H1 (cell line): ENCODE measurements around the gene APOBEC2. TPM values are rescaled to one million over a fixed set of nuclear protein-coding genes. Genes with fewer than 3 reads are reported as not detected.

Experiments
- CTCF ChIA-PET: fragments of 300-600 bp; sonication (Branson Sonifier 250); formaldehyde crosslinking; loops from one replicate; lab custom pipeline; 2021; ENCODE audit not compliant: partially characterized antibody; lab: Charles Lee
- POLR2A ChIA-PET: fragments of 300-600 bp; sonication (Branson Sonifier 250); formaldehyde crosslinking; loops from one replicate; lab custom pipeline; 2021; ENCODE audit warnings: inconsistent platforms; ENCODE audit not compliant: partially characterized antibody; lab: Charles Lee
- DNase-seq, 2 experiments: peaks; one replicate each; pipeline versions ENCODE4 v3.0.0 to v3.0.0-alpha.2; 2010 to 2022; ENCODE audit warnings: low spot score in 2 of 2, low read depth in 1 of 2, mixed read lengths in 1 of 2
- FAIRE-seq: peaks from 2 replicates; lab custom pipeline; 2011; peaks lifted over from hg19 to GRCh38; lab: Jason Lieb, UNC
- H2AFZ ChIP-seq: 2 replicates; pipeline ENCODE4 v1.8.1; 2012; ENCODE audit warnings: low read length, inconsistent platforms
- H2AK5ac ChIP-seq: 2 replicates; pipeline ENCODE4 v1.6.1; 2013; ENCODE audit warnings: low read depth, low read length
- H2BK120ac ChIP-seq: replicated peaks from 2 replicates; pipeline ENCODE3; 2013; ENCODE audit warnings: low read depth, low read length, inconsistent platforms
- H2BK12ac ChIP-seq: 2 replicates; pipeline ENCODE4 v1.6.1; 2013; ENCODE audit warnings: low read depth, low read length
- H2BK15ac ChIP-seq: 2 replicates; pipeline ENCODE4 v1.6.1; 2013; ENCODE audit warnings: low read length
- H2BK20ac ChIP-seq: 2 replicates; pipeline ENCODE4 v1.6.1; 2013; ENCODE audit warnings: low read length
- H2BK5ac ChIP-seq: 2 replicates; pipeline ENCODE4 v1.6.1; 2013; ENCODE audit warnings: low read depth, low read length
- H3K14ac ChIP-seq: 2 replicates; pipeline ENCODE4 v1.6.1; 2013; ENCODE audit warnings: inconsistent platforms; ENCODE audit not compliant: insufficient read length
- H3K18ac ChIP-seq: 2 replicates; pipeline ENCODE4 v1.6.1; 2013; ENCODE audit warnings: low read length; ENCODE audit errors: extremely low read depth
- H3K23ac ChIP-seq: 2 replicates; pipeline ENCODE4 v1.6.1; 2013; ENCODE audit warnings: inconsistent platforms; ENCODE audit not compliant: insufficient read length
- H3K23me2 ChIP-seq: 2 replicates; pipeline ENCODE4 v1.6.1; 2013; ENCODE audit warnings: low read depth, low read length
- H3K27ac ChIP-seq: 2 replicates; pipeline ENCODE4 v1.6.1; 2011; ENCODE audit warnings: low read depth, low read length, inconsistent platforms
- H3K27me3 ChIP-seq, 4 experiments: replicated peaks in 1 of 4; 1 replicate in 1 of 4; 2 replicates in 3 of 4; pipeline versions ENCODE4 v1.6.1 to v1.8.1; 2011 to 2013; ENCODE audit warnings: low read length in 3 of 4, mild to moderate bottlenecking in 3 of 4, inconsistent platforms in 2 of 4, mixed read lengths in 2 of 4, moderate library complexity in 1 of 4; ENCODE audit not compliant: control insufficient read depth in 3 of 4, insufficient read depth in 3 of 4; ENCODE audit errors: extremely low read depth in 1 of 4
- H3K36me3 ChIP-seq, 4 experiments: 2 replicates each; pipeline versions ENCODE4 v1.6.1 to v1.8.1; 2011 to 2013; ENCODE audit warnings: mild to moderate bottlenecking in 4 of 4, low read length in 3 of 4, moderate library complexity in 2 of 4, control low read depth in 1 of 4, inconsistent platforms in 1 of 4; ENCODE audit not compliant: insufficient read depth in 4 of 4, control insufficient read depth in 2 of 4
- H3K4ac ChIP-seq: replicated peaks from 2 replicates; pipeline ENCODE3; 2013; ENCODE audit warnings: low read length, low read depth, mixed read lengths, inconsistent platforms; ENCODE audit not compliant: insufficient read length
- H3K4me1 ChIP-seq, 4 experiments: replicated peaks in 1 of 4; 1 replicate in 1 of 4; 2 replicates in 3 of 4; pipeline versions ENCODE4 v1.6.1 to v1.8.1; 2011 to 2013; ENCODE audit warnings: low read length in 3 of 4, inconsistent platforms in 2 of 4, mixed read lengths in 1 of 4; ENCODE audit not compliant: insufficient read depth in 4 of 4, control insufficient read depth in 3 of 4
- H3K4me2 ChIP-seq, 2 experiments: 2 replicates each; pipeline versions ENCODE4 v1.6.1 to v1.8.1; 2011 to 2013; ENCODE audit warnings: low read depth in 2 of 2, low read length in 2 of 2, control low read depth in 1 of 2, inconsistent platforms in 1 of 2, mild to moderate bottlenecking in 1 of 2; ENCODE audit not compliant: insufficient read depth in 1 of 2
- H3K4me3 ChIP-seq, 4 experiments: fragments of 200-600, 300-600 bp in 1 of 4; sonication (generic), shearing (Covaris generic), sonication (Bioruptor Twin) in 1 of 4; 2 replicates each; pipeline versions ENCODE4 v1.5.1 to v1.8.1; 2011 to 2016; ENCODE audit warnings: low read length in 4 of 4, low read depth in 3 of 4, control low read depth in 2 of 4, inconsistent platforms in 2 of 4, mild to moderate bottlenecking in 2 of 4, mixed read lengths in 1 of 4, moderate library complexity in 1 of 4; ENCODE audit not compliant: insufficient read depth in 2 of 4; ENCODE audit errors: extremely low read depth in 1 of 4
- H3K56ac ChIP-seq: replicated peaks from 2 replicates; pipeline ENCODE3; 2013; ENCODE audit warnings: low read depth, mild to moderate bottlenecking, mixed read lengths, low read length, inconsistent platforms; ENCODE audit not compliant: insufficient read length
- H3K79me1 ChIP-seq: 2 replicates; pipeline ENCODE4 v1.6.1; 2013; ENCODE audit warnings: low read depth, low read length, control low read depth
- H3K79me2 ChIP-seq, 2 experiments: 2 replicates each; pipeline versions ENCODE4 v1.6.1 to v1.8.1; 2012 to 2013; ENCODE audit warnings: low read length in 2 of 2, mild to moderate bottlenecking in 2 of 2, inconsistent platforms in 1 of 2; ENCODE audit not compliant: insufficient read depth in 2 of 2, control insufficient read depth in 1 of 2
- H3K9ac ChIP-seq, 4 experiments: replicated peaks in 1 of 4; 1 replicate in 1 of 4; 2 replicates in 3 of 4; pipeline versions ENCODE4 v1.6.1 to v1.8.1; 2011 to 2013; ENCODE audit warnings: low read depth in 3 of 4, low read length in 3 of 4, control low read depth in 2 of 4, mild to moderate bottlenecking in 2 of 4, moderate library complexity in 2 of 4, inconsistent platforms in 1 of 4; ENCODE audit errors: extremely low read depth in 1 of 4
- H3K9me3 ChIP-seq, 2 experiments: 2 replicates each; pipeline versions ENCODE4 v1.6.1 to v1.8.1; 2012 to 2013; ENCODE audit warnings: mild to moderate bottlenecking in 2 of 2, moderate library complexity in 2 of 2, control low read depth in 1 of 2, inconsistent platforms in 1 of 2, low read depth in 1 of 2, low read length in 1 of 2, mixed read lengths in 1 of 2; ENCODE audit not compliant: insufficient read depth in 2 of 2
- H4K20me1 ChIP-seq, 2 experiments: replicated peaks in 1 of 2; 2 replicates each; pipeline versions ENCODE3 to v1.8.1; 2011 to 2013; ENCODE audit warnings: inconsistent platforms in 2 of 2, low read length in 2 of 2, mild to moderate bottlenecking in 1 of 2; ENCODE audit not compliant: insufficient read depth in 2 of 2, control insufficient read depth in 1 of 2
- H4K5ac ChIP-seq: 2 replicates; pipeline ENCODE4 v1.6.1; 2013; ENCODE audit warnings: low read length, low read depth, mixed read lengths, inconsistent platforms; ENCODE audit not compliant: insufficient read length
- H4K8ac ChIP-seq: 2 replicates; pipeline ENCODE4 v1.8.0; 2013; ENCODE audit warnings: mild to moderate bottlenecking, moderate library complexity, low read length, inconsistent platforms; ENCODE audit not compliant: insufficient read depth; ENCODE audit errors: extremely low read depth
- H4K91ac ChIP-seq: replicated peaks from 2 replicates; pipeline ENCODE3; 2013; ENCODE audit warnings: low read length, mixed read lengths, inconsistent platforms; ENCODE audit not compliant: insufficient read length
- ASH2L ChIP-seq: fragments of 200-600, 300-600 bp; sonication (generic); IDR thresholded peaks from one replicate; pipeline ENCODE4 v1.7.1; 2017; ENCODE audit warnings: low read length
- EGR1 ChIP-seq: IDR thresholded peaks from 2 replicates; pipeline ENCODE4 v1.6.1; 2011; ENCODE audit warnings: low read depth, low read length, borderline replicate concordance
- GTF2F1 ChIP-seq: IDR thresholded peaks from 2 replicates; pipeline ENCODE4 v1.6.1; 2012; ENCODE audit warnings: low read depth, low read length, improper control_type of control experiment, borderline replicate concordance
- HDAC6 ChIP-seq: IDR thresholded peaks from one replicate; pipeline ENCODE4 v1.7.1; 2012; ENCODE audit warnings: low read depth, mild to moderate bottlenecking, inconsistent platforms, low read length, moderate library complexity
- POLR2A ChIP-seq, 2 experiments: IDR thresholded peaks; 1 replicate in 1 of 2; 2 replicates in 1 of 2; pipeline ENCODE4 v1.6.1; 2011; ENCODE audit warnings: low read depth in 2 of 2, low read length in 2 of 2, mild to moderate bottlenecking in 2 of 2; ENCODE audit errors: control extremely low read depth in 1 of 2
- SUZ12 ChIP-seq: fragments of 200-600 bp; sonication (generic); IDR thresholded peaks from 2 replicates; pipeline ENCODE4 v1.6.1; 2012; ENCODE audit warnings: mild to moderate bottlenecking, inconsistent platforms, low read length, moderate library complexity, mixed read lengths
- WGBS, 2 experiments: shearing (Covaris generic) in 1 of 2; methylation state at CpG; one replicate each; pipeline versions ENCODE4 v1.1.6 to v1.1.7; 2013 to 2015; ENCODE audit warnings: low lambda C conversion rate in 2 of 2, mixed read lengths in 2 of 2, inconsistent platforms in 1 of 2, low coverage in 1 of 2, missing lambda C conversion rate in 1 of 2; ENCODE audit not compliant: insufficient replicate concordance in 2 of 2, insufficient coverage in 1 of 2, insufficient read length in 1 of 2; ENCODE audit errors: extremely low coverage in 1 of 2, missing lambda C conversion rate in 1 of 2; 5-methylcytosine and 5-hydroxymethylcytosine counted together
- polyA plus RNA-seq, 7 experiments: library from polyadenylated mRNA; depleted of rRNA in 3 of 7; stranded (reverse) in 5 of 7; unstranded in 2 of 7; fragments of >200 nt in 5 of 7; fragments of 200-250 nt in 2 of 7; gene quantifications; 1 replicate in 5 of 7; 2 replicates in 1 of 7; 4 replicates in 1 of 7; pipeline versions ENCODE4 v1.2.1 to v1.2.3, GENCODE V29; 2011 to 2013; ENCODE audit warnings: missing spikeins in 2 of 7, mixed read lengths in 2 of 7
- total RNA-seq: library from RNA; stranded (reverse); fragmentation: NEBNext Ultra II Directional; extraction: Animal tissue kit (Norgen Biotek cat#: 25700); gene quantifications from 2 replicates; pipeline ENCODE4 v1.2.1, GENCODE V29; 2021

The APOBEC2 gene
- total and polyA plus RNA-seq, 2 of the 8 experiments (the other 6 are each of a cell fraction or from before 2014, with no cell fraction given), result not detected

DNA sequence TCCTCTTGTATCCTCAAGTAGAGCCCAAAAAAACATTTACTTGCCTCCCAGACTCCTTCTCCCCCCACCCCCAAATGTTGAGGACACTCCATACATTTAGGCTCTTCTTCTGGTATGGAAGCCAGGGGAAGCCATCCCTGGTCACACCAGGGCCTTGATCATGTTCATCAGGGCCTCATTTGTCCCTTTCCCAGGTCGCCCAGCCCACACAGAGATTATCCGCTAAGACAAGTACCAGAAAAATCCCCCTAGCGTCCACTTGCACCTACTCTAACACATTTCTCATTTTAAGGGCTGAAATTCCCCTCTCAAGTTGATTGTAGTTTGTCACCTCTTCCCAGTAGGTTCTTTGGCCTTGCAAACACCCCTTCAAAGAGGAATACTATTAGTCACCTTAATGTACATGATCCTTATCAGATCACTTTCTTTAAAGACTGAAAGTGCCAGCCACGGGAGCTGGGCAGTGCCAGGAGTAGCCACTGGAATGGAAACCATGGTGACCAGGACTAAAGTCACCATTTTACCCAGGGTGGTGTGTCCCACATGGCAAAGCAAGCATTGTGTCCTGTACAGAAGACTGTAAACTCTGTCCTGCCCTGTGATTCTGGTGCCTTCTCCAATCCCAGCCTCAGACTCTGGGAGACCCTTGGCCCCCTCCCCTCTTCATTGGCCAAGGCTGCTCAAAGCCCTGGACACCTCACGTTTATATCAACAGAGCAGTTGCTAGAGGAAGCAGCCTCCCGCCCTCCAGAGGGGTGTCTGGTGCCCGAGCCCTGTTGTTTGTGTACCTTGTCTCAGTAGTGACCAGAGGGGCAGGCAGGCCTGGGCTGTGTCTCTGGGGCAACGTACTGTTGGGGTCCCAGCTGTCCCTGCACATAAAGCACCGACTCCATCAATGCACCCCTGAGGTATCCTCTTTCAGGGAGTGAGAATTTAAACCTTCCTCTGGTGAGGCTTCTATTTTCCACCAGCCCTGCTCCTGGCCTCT lies 5.0 kb upstream of the APOBEC2 start:
- Histone ChIP-seq H3K14ac (no peak overlapping the region), H4K5ac (no peak overlapping the region), H3K79me1 (no peaks in the 10 kb centered on the region), H3K36me3 (no peaks in the 10 kb centered on the region), H3K4me3 (no peak overlapping the region), H4K20me1 (no peaks in the 10 kb centered on the region), H3K18ac (no peak overlapping the region), H2AFZ (no peak overlapping the region), H4K8ac (no peak overlapping the region), H4K91ac (no peak overlapping the region), H2BK12ac (no peak overlapping the region), H3K56ac (no peak overlapping the region), H2BK20ac (no peak overlapping the region), H3K4me2 (no peak overlapping the region), H3K4me1 (peaks cover 0 to under 1% (median 0%) of the 10 kb centered on the region in 4 experiments; a peak in 2 of 7 replicates), H3K79me2 (no peaks in the 10 kb centered on the region), H3K9me3 (no peaks in the 10 kb centered on the region), H2BK5ac (no peak overlapping the region), H3K27me3 (no peaks in the 10 kb centered on the region), H3K9ac (no peak overlapping the region), H2BK120ac (no peak overlapping the region), H3K23ac (no peak overlapping the region), H3K23me2 (no peaks in the 10 kb centered on the region), H3K4ac (no peak overlapping the region)
- FAIRE-seq (no peak), DNase-seq (no peak)
- CTCF ChIA-PET, result interaction anchor here (0.6 to 2.6 kb wide), 6 partner anchors 8 to 136 kb away, joined by 3 to 12 read pairs (median 4); no protein-coding TSS in a partner anchor
- POLR2A ChIA-PET, result interaction anchor here (1.4 to 1.8 kb wide), 2 partner anchors 9 to 20 kb away, joined by 3 to 4 read pairs; partner anchors contain the start of gene UNC5CL
- WGBS, 2 experiments, result 85% methylated on average over 9 of the region's 9 CpGs; no CpG with 5 or more reads in 1 of the 2 experiments
- TF ChIP-seq EGR1 (no peak), ASH2L (no peak), SUZ12 (no peak), GTF2F1 (no peak), POLR2A (IDR thresholded peaks at IDR 0.05; ENCODE audit: control extremely low read depth in 1 of 2, low read depth in 2 of 2, low read length in 2 of 2) (no peak), HDAC6 (no peak)
- TF ChIP-seq, all 59 proteins: peak for 0
- Histone ChIP-seq H2BK15ac (no peak overlapping the region), H2AK5ac (no peak overlapping the region), H3K27ac (no peak overlapping the region)
